SKM-1 (cell line): ENCODE measurements around the gene LPCAT1.
"Not testable (repeated sequence)": the region's sequence is repeated elsewhere in the genome, so short reads cannot be mapped to it uniquely, and the experiment has no call there.

Experiments used
- DNase-seq: peaks from one replicate; lab custom pipeline; 2025; ENCODE audit not compliant: unreplicated experiment; lab: John Stamatoyannopoulos, UW

The LPCAT1 gene

DNA sequence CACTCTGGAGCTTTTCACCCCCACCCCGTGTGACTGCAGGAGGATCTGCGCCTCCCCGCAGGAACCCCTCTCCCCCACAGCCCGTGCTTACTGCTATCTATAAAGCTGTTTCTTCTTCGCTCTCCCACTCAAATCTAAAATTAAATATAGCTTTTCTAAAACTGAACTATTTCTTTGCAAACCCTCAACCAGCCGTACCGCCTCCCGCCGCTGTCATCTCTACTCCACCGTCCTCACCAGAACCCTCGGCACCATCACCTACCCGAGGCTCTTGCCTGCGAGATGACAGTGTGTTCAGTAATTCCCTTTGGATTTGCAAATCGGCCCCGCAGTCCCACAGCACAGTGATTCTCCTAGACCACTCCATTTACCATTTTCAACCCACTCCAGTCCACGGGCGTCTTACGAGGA lies 13.6 kb downstream of the LPCAT1 start:
- no peak for DNase-seq

GRCh38 chr5:1509346-1510085 lies 14.2 kb downstream of the LPCAT1 start:
- DNase-seq, result no peak

DNA sequence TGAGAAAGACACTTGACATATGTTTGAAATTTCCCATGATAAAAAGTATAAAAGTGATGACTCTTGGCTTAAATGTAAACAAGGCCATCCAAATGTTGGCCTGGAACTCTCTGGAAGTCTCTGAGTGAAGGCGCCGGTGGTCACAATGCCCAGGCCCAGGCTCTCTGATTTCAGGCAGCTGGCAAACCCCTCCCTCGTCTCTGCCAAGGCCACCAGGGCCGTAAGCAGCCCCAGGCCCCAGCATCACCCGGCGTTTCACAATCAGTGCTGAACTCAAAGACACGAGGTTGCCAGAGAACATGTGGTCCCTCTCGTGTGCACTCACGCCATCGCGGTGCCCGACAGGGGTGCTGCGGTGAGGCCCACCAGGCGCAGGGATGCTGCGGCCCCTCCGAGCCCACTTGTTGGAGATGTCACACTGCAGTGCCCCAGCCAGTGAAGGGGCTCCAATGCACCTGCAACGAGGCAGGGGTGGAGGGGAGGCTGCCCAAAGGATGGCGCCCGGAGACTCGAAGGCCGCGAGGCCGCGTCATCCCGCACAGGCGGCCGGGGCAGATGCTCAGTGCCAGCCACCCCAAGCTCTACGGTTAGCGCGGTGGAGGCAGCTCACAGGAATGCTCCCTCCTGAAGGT lies 15.0 kb downstream of the LPCAT1 start:
- no peak for DNase-seq

DNA sequence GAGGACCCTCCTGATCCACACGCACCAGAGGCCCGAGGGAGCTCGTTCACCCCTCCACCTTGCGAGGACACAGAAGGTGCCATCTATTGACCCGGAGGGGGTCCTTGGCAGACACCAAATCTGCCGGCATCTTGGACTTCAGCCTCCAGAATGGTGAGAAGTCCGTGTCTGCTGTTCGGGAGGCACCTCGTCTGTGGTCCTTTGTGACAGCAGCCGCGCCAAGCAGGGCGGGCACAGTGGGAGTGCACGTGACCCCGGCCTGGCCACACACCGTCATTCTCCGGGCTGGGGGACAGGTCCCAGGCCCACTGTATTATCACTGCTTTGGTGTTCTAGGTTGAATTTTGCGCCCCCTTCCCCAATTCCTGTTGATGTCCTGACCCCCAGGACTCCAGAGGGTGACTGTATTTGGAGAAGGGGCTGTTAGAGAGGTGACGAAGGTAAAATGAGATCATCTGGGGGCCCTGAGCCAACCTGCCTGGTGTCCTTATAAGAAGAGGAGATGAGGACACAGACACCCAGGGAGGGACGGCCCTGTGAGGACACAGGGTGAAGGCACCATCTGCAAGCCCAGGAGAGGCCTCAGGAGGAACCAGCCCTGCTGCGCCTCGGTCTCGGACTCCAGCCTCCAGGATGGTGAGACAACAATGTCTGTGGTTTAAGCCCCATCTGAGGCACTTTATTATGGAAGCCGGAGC lies 15.7 kb downstream of the LPCAT1 start:
- DNase-seq, result no peak

DNA sequence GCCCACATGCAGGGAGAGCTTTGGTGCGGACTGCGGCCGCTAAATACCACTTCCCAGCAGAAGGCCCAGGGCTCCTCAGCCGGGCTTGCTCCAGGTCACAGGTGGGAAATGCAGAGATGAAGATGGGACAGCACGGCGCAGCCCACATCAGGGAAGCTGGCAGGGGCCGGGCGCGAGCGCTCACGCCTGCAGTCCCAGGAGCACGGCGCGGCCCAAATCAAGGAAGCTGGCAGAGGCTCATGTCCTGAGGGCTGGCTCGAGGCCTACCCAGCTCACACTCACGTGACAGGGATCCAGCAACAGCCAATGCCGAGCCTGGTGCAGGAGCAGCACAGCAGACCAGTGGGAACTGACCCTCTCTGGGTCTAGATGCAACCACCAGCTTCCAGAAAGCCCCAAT lies 16.3 kb downstream of the LPCAT1 start:
- DNase-seq, result no peak

DNA sequence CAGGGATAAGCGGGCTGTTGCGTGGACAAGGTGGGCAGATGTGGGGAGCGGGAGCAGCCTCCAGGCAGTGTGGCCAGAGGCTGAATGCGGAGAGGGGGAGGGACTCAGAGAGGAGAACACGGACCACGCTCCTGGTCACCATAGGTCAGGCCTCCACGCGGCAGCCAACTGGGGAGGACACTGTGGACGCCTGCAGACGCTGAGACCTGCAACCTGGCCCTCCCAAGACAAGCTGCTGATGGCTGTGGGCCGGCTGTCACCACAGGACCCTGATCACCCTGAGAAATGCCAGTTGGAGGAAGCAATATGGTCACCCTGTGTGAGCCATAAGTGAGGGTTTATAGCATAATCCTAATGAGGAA lies 16.8 kb downstream of the LPCAT1 start:
- DNase-seq, result no peak

DNA sequence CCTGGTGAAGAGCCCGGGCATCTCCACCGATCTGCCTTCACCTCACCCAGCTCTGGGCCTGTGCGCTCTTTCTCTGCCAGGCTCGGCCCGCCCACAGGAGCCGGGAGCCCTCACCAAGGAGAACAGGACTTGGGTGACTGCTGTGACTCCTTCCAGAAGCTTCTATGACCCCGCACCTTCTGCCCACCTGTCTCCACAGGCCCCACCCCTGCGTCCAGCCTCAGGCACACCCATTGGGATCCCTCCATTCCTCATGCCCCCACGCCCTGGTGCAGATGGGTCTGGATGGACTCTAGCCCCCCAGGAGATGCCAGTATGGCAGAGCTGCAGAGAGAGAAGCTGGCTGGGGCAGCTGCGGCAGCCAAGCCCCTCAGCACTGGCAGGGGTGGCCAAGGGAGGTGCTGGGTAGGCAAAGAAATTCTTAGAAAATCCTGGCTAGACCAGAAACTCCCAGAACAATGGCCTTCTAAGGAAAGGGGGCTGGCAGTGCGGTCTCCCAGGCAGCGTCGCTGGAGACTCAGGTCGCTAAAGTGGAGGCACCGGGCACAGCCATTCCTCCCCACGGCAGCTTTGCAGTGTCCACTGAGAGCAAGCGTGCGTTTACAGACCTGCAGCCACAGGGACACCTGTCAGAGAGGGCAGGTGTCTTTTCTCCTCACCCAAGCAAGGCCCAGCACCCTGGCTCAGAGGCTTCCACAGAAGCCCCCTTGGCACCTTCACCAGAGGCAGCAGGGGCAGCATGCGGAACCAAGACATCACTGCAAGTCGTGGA lies 17.3 kb downstream of the LPCAT1 start:
- DNase-seq, result no peak

GRCh38 chr5:1505506-1506241 lies 18.1 kb downstream of the LPCAT1 start:
- DNase-seq, result no peak

- not testable (repeated sequence) for DNase-seq
These were observed 18.7 kb downstream of the LPCAT1 start for GRCh38 chr5:1505089-1505488.

- DNase-seq, result no peak
These were observed 19.1 kb downstream of the LPCAT1 start for GRCh38 chr5:1504617-1505016.

- DNase-seq, result no peak
These were observed 19.6 kb downstream of the LPCAT1 start for GRCh38 chr5:1504069-1504595.

- peak; percentile 85 for DNase-seq
These were observed 20.3 kb downstream of the LPCAT1 start for GRCh38 chr5:1503241-1504068.

- no peak for DNase-seq
These were observed 21.0 kb downstream of the LPCAT1 start for GRCh38 chr5:1502737-1503120.

GRCh38 chr5:1502046-1502736 lies 21.6 kb downstream of the LPCAT1 start:
- no peak for DNase-seq

DNA sequence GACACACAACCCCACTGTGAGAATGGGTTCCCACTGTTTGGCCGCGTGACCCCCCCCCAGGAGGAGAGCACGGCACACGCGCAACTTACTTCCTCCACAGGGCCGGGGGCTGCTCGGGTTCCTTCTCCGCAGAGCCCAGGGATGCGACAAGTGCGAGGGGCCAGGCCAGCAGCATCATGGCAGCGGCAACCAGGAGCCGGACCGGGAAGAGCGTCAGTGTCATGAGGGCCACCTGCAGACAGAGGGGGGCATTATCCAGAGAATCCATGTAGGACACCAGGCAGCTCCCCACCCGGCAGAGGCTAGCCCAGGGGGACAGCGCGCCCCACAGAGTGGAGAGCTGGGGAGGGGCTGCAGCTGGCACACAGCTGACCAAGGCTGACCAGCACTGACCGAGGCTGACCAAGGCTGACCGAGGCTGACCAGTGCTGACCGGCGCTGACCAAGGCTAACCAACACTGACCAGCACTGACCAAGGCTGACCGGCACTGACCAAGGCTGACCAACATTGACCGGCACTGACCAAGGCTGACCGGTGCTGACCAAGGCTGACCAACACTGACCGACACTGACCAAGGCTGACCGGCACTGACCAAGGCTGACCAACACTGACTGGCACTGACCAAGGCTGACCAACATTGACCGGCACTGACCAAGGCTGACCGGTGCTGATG lies 22.3 kb downstream of the LPCAT1 start:
- DNase-seq, result no peak

DNA sequence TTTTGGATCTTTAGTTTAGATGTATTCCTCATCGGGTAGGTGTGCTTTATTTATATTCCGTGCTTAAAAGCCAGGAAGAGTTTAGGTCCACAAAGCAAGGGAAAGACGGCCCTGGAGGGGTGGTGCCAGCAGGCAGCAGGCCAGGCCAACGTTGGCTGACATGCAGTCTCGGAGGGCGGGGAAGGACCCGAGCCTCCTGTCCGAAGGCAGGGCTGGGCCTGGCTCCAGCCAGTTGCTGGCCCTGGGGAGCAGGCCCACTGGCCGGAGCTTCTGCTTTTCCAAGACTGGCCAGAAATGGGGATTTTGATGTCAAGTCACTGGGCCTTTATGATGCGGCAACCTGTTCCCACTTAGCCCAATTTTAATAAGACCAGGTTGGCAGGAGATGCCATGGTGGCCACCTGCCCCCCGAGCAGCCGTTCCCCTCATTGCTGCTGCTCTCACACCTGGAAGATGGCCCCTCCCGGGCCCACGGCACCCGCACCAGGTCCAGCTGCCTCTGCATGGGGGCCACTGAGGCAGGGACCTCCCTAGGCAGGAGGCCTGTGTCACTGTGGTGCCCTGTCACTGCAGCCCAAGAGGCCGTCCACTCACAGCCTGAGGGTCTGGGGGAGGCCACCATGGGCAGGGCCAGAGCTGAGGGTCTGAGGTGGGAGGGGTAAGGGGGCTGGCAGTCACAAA lies 23.2 kb downstream of the LPCAT1 start:
- no peak for DNase-seq

GRCh38 chr5:1499851-1500250 lies 23.9 kb downstream of the LPCAT1 start:
- DNase-seq, result no peak
